Skin of body (tissue), 3 donors: ENCODE results near the gene FETUB. TPM values are rescaled to one million over a fixed set of nuclear protein-coding genes. Genes with fewer than 3 reads are reported as not detected.
"Not testable (repeated sequence)": the region's sequence is repeated elsewhere in the genome, so short reads cannot be mapped to it uniquely, and the experiment has no call there.

ENCODE experiments used
- DNase-seq: peaks from one replicate; lab custom pipeline; 2025; lab: John Stamatoyannopoulos, UW
- small RNA-seq: library from RNA; depleted of rRNA; stranded (forward); fragments of <200 nt; gene quantifications from one replicate; pipeline ENCODE3, GENCODE V24; 2014; ENCODE audit warnings: low replicate concordance
- total RNA-seq: library from RNA; depleted of rRNA; stranded (reverse); fragments of >200 nt; gene quantifications from one replicate; pipeline ENCODE4 v1.2.3, GENCODE V29; 2014

The FETUB gene
- total RNA-seq, 1 donor from 2014 or later = 0.49 TPM

DNA sequence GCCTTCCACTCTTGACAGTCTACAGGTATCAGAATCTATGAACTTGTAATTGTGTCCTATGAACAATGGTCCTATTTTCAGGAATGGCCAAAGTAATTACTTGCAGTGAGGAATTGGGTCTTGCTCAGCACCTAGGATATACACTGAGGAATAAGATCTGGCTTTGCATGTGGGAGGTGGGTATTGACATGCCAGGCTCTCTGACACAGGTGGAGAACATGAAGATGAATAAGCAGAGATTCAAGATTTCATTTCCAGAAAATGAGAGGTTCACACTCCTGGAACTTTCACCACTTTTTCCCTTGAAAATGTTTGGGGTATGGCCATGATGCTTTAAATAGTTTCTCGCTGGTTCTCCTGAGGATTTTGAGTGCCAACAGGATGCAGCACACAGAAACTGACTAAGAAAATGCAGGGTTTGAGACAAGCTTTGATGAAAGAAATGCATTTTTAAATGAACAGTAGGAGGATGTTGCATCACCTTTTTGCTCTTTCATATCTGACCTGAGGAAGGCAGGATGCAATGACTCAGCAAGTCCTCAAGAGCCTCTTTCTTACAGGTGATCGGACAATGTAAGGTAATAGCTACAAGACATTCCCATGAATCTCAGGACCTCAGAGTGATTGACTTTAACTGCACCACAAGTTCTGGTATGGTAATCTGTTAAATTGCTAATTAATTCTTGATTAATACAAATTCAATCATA, 29.3 kb downstream of the FETUB start:
- DNase-seq = no peak

DNA sequence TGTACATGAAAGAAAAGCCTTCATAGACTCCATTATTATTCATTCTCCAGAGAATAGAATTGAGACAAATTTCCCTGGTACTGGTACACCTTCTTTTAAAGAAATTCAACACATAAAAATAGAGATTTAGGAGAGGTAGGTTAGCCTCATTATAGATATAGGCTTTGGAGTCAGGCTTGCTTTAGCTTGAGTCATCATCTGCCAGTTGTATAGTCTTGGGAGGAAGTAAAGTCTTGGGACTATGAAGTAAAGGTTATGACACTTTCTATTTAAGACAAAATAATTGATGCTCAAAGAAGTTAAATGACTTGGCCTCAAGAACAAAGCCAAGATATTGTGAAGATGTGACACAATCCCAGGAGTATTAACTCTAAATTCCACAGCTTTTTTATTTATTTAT, 30.0 kb downstream of the FETUB start:
- DNase-seq = no peak

DNA sequence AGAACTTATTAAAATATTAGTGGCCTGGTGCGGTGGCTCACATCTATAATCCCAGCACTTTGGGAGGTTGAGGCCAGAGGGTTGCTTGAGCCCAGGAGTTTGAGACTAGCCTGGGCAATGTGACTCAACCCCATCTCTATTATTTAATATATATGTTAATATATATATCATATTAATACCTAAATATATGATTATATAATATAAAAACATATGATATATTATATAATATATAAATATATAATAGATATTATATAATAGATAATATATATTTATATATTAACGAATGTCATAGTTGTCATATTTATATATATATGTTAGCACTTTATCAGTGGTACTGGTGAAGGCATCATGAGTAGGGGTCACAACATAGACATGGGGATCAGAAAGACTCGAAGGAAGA, 30.9 kb downstream of the FETUB start:
- DNase-seq = no peak

DNA sequence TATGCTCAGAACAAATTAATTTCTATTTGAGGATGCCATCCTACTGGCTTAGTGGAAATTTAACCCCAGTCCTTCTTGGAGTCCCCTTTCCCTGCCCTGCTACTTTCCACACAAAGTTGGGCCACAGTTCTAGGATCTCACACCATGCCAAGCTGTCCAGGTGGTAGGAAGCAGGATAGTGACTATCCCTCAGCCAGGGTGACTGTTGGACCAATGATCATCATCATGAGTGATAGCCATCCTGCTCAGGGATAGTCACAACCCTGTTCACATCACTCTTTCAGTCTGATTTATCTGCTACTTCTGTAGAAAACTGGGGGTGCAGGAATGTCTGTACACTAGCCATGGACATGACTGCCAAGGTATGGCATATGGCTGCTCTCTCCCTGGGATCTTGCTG, 38.4 kb downstream of the FETUB start:
- no peak for DNase-seq

DNA sequence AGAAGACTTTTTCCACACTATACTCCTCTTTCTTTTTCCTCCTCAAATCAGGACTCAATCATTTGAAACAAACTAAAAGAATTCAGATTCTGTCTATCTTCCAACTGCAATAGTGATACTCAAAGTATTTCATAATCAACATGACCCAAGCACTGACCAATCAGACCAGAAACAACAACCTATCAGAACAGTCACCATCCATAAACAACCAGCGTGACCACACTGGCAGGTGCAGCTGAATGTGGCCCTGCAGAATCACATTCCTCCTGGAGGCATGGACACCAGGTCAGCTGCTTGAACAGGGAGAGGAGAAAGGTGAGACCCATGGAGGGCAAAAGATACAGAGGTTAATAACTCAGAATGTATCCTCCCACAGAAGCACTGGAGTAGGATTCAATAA, 39.0 kb downstream of the FETUB start:
- DNase-seq = no peak

DNA sequence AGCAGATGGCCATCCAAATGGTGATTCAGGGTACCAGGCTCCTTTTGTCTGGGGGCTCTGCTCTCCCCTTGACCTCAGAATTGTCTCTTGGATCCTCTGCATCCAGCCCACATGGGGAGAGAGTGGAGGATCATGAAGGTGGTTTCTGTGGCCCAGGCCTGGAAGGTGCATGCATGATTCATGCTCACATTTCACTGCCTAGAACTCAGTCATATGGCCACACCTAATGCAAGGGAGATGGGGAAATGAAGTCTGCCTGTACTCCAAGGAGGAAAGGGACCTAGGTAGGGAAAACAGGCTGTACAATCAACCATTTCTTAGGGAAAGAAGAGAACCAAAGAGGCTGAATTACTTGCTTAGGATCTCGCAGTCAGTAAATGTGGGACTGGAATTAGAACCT, 40.7 kb downstream of the FETUB start:
- DNase-seq = no peak

DNA sequence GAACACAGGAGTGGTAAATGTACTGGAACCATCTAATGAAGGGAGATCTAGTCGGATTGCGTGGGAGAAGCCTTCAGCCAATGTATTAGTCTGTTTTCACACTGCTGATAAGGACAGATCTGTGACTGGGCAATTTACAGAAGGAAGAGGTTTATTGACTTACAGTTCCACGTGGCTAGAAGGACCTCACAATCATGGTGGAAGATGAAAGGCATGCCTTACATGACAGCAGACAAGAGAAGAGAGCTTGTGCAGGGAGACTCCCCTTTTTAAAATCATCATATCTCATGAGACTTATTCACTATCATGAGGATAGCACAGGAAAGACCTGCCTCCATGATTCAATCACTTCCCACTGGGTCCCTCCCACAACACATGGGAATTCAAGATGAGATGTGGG, 42.6 kb downstream of the FETUB start:
- DNase-seq = no peak

DNA sequence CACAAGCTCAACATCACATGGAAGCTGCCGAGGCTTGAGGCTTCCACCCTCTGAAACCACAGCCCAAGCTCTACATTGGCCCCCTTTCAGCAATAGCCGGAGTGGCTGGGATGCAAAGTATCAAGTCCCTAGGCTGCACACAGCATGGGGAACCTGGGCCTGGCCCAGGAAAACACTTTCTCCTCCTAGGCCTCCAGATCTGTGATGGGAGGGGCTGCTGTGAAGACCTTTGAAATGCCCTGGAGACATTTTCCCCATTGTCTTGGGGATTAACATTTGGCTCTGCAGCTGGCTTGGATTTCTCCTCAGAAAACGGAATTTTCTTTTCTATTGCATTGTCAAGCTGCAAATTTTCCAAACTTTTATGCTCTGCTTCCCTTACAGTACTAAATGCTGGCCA, 43.8 kb downstream of the FETUB start:
- DNase-seq = no peak

DNA sequence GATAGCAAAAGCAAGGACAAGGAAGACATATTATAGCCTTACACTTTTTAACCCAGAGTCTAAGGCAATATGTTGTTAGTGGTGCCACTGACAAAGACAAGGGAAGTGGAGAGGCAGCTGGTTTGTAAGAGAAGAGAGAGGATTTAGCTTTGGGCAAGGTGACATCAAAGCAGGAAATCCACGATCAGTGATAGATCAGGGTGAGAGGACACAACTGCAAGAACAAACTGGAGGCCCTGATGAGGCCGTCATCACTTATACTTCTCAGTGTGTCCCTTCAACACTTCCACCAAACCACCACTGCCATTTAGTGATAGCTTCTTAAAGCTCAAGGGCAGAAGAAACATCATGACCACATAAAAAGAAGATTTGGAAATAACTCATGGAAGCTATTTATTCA, 46.3 kb downstream of the FETUB start:
- DNase-seq = not testable (repeated sequence)

DNA sequence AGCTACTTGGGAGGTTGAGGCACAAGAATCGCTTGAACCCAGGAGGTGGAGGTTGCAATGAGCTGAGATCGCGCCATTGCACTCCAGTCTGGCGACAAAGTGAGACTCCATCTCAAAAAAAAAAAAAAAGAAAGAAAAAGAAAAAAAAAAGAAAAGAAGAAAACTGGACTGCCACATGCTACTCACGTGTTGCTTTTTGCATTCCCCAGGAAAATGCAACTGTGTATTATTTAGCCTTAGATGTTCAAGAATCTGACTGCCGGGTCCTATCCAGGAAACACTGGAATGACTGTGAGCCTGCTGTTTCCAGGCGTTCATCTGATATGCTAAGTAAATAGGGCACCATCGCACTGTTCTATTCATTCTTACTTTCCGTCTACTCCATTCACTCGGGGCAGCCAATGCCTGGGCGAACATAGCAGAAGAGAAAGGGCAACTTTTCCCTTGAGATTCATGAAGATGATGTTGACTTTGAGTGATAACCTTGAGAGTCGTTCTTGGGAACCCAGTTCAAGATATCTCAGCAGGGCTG, 47.0 kb downstream of the FETUB start:
- DNase-seq = no peak

DNA sequence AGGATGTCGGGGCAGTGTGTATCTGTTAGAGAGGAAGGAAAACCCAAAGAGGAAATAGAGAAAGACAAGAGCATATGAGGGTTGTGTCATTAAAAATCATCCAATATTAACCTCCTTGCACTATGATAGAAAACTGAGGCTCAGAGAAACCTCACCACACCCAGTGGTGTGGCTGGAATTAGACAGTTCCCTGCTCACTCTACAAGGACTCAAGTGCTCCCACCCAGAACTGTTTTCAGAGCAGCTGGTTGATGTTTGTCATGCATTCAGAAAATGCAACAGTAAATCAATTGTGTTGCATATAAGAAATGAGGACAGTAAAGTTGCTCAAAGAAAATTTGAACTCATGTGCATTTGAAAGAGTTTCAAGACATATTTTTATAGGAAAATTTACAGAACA, 50.1 kb downstream of the FETUB start:
- not testable (repeated sequence) for DNase-seq

DNA sequence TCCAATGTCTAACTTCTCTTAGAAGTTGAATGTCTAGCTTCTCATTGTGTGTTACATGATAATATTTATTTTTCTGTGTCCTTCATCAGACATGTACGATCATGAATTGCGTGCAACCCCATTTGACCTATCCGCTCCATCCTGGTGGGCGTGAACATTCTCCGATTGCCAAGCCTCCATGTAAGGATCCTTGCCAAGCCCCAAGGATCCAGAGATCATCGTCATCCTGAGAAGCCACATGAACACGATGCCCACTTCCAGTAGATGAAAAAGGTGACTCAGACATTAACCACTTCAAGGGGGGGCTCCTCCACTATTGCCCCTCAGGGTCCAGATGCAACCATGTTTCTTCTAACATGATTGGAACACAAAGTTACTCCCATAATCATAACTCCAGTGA, 51.5 kb downstream of the FETUB start:
- DNase-seq = no peak

DNA sequence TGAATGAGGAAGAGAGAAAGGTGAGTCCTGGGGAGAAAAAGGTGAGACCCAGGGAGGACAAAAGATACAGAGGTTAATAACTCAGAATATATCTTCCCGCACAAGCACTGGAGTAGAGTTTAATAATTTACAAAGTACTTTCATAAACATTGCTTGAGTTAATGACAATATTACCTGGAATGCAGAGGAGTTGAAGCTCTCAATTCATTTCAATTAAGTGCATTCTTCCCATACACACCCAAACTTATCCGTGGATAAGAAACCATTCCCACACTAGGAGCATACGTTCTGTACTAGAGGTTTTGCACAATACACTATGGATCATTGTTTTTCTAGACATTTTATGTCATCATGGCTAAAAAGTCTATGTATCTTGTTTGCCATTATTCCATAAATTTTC, 53.6 kb downstream of the FETUB start:
- no peak for DNase-seq

DNA sequence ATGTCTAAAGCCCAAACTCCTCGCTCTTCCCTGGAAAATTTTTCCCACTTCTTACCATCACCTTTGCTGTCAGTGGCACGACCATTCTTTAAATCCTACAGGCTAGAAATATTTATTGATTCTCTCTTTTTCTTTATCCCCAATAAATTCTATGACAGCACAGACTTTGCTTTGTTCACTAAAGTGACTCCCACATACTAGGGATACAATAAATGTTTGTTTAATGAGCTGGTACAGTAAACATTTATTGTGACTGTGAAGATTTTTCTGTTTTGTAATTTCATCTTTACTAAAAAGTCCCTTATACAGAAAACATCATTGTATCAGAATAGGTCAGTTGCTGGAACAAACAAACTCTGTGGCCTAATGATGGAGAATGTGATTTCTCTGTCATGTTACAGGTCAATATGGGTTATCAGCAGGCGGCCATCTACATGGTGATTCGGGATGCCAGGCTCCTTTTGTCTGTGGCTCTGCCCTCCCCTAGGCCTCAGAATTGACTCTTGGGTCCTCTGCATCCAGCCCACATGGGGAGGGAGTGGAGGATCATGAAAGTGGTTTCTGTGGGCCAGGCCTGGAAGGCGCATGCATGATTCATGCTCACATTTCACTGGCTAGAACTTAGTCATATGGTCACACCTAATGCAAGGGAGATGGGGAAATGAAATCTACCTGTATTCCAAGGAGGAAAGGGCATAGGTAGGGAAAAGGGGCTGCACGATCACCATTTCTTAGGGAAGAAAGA, 54.3 kb downstream of the FETUB start:
- no peak for DNase-seq

DNA sequence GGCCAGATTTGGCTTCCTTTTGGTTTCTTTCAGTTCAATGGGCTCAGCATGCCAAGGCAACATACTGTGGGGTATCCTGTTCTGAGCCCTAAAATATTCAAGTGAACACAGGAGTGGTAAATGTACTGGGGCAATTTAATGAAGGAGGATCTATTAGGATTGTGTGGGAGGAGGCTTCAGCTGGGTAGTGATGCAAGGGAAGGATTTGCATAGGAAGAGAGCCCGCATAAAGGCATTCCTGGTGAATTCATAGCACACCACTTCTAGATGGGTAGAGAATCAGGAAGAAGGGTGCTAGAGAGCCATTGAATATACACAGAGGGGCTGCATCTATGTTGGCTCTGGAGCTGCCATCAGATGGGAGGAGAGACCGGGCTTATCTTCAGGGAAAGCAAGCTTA, 56.3 kb downstream of the FETUB start:
- DNase-seq = no peak

DNA sequence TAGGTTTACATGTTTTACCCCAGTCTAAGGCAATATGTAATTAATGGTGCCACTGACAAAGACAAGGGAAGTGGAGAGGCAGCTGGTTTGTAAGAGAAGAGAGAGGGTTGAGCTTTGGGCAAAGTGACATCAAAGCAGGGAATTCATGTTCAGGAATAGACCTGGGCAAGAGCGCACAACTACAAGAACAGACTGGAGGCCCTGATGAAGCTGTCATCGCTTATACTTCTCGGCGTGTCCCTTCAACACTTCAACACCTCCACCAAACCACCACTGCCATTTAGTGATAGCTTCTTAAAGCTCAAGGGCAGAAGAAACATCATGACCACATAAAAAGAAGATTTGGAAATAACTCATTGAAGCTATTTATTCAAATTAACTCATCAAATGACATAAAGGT, 57.3 kb downstream of the FETUB start:
- DNase-seq = no peak

DNA sequence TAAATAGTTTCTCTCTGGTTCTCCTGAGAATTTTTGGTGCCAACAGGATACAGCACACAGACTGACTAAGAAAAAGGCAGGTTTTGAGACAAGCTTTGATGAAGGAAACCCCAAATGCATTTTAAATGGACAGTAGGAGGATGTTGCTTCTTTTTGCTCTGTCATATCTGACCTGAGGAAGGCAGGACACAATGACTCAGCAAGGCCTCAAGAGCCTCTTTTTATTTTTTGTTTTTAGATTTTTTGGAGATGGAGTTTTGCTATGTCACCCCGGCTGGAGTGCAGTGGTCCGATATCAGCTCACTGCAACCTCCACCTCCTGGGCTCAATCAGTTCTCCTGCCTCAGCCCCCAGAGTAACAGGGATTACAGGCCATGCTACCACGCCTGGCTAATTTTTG, 60.1 kb downstream of the FETUB start:
- DNase-seq = no peak

DNA sequence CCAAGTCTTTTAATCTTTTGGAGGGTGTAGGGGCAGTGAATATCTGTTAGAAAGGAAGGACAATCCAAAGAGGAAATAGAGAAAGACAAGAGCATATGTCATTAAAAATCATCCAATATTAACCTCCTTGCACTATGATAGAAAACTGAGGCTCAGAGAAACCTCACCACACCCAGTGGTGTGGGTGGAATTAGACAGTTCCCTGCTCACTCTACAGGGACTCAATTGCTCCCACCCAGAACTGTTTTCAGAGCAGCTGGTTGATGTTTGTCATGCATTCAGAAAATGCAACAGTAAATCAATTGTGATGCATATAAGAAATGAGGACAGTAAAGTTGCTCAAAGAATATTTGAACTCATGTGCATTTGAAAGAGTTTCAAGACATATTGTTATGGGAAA, 62.3 kb downstream of the FETUB start:
- not testable (repeated sequence) for DNase-seq

Small RNA genes within 50 kb of the gene (small RNA-seq; reads per million reads assigned to genes)
- not detected for gene RF00017

Other genes starting within 250 kb of the FETUB start
- gene CRYGS, start 96.0 kb upstream of the FETUB start, total RNA-seq = 0.99 TPM
- 13.9 TPM for gene TBCCD1, start 73.1 kb upstream of the FETUB start, total RNA-seq
- 39.3 TPM for gene DNAJB11, start 69.7 kb upstream of the FETUB start, total RNA-seq
- gene AHSG, start 27.3 kb upstream of the FETUB start, total RNA-seq = not detected
- gene HRG, start 25.6 kb downstream of the FETUB start, total RNA-seq = not detected
- gene KNG1, start 77.0 kb downstream of the FETUB start, total RNA-seq = not detected
- 496 TPM for gene EIF4A2, start 143.2 kb downstream of the FETUB start, total RNA-seq
- gene RFC4, start 166.1 kb downstream of the FETUB start, total RNA-seq = 18.7 TPM
- gene ADIPOQ, start 202.3 kb downstream of the FETUB start, total RNA-seq = 86.7 TPM